ENCODE results near the gene TGFBR3L. TPM values are rescaled to one million over a fixed set of nuclear protein-coding genes. Genes with fewer than 3 reads are reported as not detected.

Gene TGFBR3L
- total RNA-seq, 2 donors from 2014 or later: 9.9 TPM; not detected in 1

DNA sequence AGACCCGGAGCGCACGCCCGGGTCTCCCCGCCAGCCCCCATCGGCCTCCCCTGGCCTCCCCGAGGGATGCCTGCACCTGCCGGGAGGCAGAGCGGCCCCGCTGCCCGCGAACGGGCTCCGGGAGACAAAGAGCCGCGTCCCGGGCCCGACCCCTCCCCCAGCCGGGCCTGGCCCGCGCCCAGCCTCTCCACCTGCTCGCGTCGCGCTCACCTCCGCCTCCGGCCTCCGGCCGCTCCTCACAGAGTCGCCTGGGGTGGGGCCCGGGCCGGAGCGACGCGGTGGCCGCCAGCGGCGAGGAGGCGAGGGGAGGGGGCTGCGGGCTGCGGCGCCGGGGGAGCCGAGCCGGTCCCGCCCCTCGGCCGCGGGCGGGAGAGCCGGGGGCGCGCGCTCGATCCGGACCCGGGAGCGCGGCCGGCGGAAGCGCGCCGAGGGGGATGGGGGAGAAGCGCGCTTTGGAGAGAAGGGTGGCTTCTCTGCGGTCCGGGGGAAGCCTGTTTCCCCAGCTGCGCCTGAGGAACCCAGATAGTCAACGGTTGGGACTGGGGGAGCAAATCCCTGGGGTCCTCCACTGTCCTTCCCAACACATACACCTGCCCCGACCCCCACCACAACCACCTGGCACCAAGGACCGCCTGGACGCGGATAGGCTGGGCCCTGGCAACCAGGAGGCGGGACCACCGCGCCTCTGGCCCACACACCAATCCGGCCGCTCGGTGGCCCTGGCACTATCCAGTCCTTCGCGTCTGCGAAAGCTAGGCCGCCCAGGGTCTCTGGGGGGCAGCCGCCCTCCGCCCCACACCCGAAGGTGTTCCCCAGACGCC lies 40.3 kb upstream of the TGFBR3L start, which contains the start of gene PRR36:
Gene PRR36, minus strand, starts transcription at position 315 of the 821 bp plus-strand sequence. CDS start 701 bp downstream, outside the sequence.
- Histone ChIP-seq H3K36me3 (replicated peaks in 1 of 2; ENCODE audit: insufficient read depth in 1 of 2, low read depth in 2 of 2) (no peaks in the 10 kb centered on the region), H3K4me1 (peaks cover 43% of the 10 kb centered on the region), H3K27me3 (no peaks in the 10 kb centered on the region), H3K4me3 (no peak within 1 kb of the TSS), H3K27ac (peak within 1 kb of the TSS in 3 of 4 donors; percentile 8 to 41 (median 8)), H3K9me3 (no peaks in the 10 kb centered on the region)
- ATAC-seq (peak; percentile 46), DNase-seq (peak; percentile 62 to 82 (median 78))
- WGBS, 2 donors: 0 to 2% methylated on average over 1 to 80 of the region's 88 CpGs
- intact Hi-C loops (cut with DNase I): no loop called here
- peak in 2 of 3 donors; percentile 11 to 24 for TF ChIP-seq POLR2A (IDR thresholded peaks at IDR 0.05)
- TF ChIP-seq, protein P1, sequence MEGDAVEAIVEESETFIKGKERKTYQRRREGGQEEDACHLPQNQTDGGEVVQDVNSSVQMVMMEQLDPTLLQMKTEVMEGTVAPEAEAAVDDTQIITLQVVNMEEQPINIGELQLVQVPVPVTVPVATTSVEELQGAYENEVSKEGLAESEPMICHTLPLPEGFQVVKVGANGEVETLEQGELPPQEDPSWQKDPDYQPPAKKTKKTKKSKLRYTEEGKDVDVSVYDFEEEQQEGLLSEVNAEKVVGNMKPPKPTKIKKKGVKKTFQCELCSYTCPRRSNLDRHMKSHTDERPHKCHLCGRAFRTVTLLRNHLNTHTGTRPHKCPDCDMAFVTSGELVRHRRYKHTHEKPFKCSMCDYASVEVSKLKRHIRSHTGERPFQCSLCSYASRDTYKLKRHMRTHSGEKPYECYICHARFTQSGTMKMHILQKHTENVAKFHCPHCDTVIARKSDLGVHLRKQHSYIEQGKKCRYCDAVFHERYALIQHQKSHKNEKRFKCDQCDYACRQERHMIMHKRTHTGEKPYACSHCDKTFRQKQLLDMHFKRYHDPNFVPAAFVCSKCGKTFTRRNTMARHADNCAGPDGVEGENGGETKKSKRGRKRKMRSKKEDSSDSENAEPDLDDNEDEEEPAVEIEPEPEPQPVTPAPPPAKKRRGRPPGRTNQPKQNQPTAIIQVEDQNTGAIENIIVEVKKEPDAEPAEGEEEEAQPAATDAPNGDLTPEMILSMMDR (IDR thresholded peaks at IDR 0.05): no peak

DNA sequence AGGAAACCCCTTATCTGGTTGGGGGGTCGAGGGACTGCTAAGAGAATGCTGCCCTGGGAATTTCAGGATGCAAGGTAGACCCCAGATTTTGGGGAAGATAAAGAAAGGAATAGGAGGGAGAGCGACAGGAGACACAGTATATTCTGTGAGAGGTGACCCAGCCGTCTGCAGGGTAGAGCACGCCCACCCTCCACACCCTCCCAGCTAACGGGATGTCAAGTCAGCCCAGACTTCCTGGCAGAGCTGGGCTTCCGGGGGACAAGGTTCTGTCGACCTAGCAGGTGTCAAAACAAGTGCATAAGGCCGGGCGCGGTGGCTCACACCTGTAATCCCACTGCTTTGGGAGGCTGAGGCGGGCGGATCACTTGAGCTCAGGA lies 39.7 kb upstream of the TGFBR3L start:
- Histone ChIP-seq H3K36me3 (replicated peaks in 1 of 2; ENCODE audit: insufficient read depth in 1 of 2, low read depth in 2 of 2) (no peaks in the 10 kb centered on the region), H3K27ac (no peak overlapping the region), H3K9me3 (no peaks in the 10 kb centered on the region), H3K27me3 (no peaks in the 10 kb centered on the region), H3K4me3 (no peak overlapping the region), H3K4me1 (peaks cover 37% of the 10 kb centered on the region)
- intact Hi-C loops (cut with DNase I): no loop called here
- WGBS, 2 donors: 38 to 46% methylated on average over 9 to 12 of the region's 12 CpGs
- DNase-seq (no peak), ATAC-seq (no peak)
- TF ChIP-seq POLR2A (IDR thresholded peaks at IDR 0.05): no peak
- TF ChIP-seq, protein P1 (IDR thresholded peaks at IDR 0.05): no peak

GRCh38 chr19:7877249-7877836 lies 37.3 kb upstream of the TGFBR3L start:
- Histone ChIP-seq H3K27ac (no peak overlapping the region), H3K36me3 (replicated peaks in 1 of 2; ENCODE audit: insufficient read depth in 1 of 2, low read depth in 2 of 2) (no peaks in the 10 kb centered on the region), H3K27me3 (no peaks in the 10 kb centered on the region), H3K4me3 (no peak overlapping the region), H3K4me1 (peaks cover 15% of the 10 kb centered on the region), H3K9me3 (no peaks in the 10 kb centered on the region)
- DNase-seq: no peak
- ATAC-seq: no peak
- intact Hi-C loops (cut with DNase I): no loop called here
- WGBS, 2 donors: 67 to 77% methylated on average over 6 of the region's 6 CpGs
- TF ChIP-seq POLR2A (IDR thresholded peaks at IDR 0.05): no peak
- TF ChIP-seq, protein P1 (IDR thresholded peaks at IDR 0.05): no peak

GRCh38 chr19:7879111-7879807 lies 35.4 kb upstream of the TGFBR3L start:
- no peaks in the 10 kb centered on the region for H3K9me3 ChIP-seq
- no peak overlapping the region for H3K27ac ChIP-seq
- peaks cover 7% of the 10 kb centered on the region for H3K4me1 ChIP-seq
- no peak overlapping the region for H3K4me3 ChIP-seq
- no peak for DNase-seq
- no peaks in the 10 kb centered on the region for H3K36me3 ChIP-seq (replicated peaks in 1 of 2; ENCODE audit: insufficient read depth in 1 of 2, low read depth in 2 of 2)
- ATAC-seq: no peak
- WGBS, 2 donors: 62 to 81% methylated on average over 4 to 18 of the region's 18 CpGs
- intact Hi-C loops (cut with DNase I): no loop called here
- TF ChIP-seq, protein P1 (IDR thresholded peaks at IDR 0.05): no peak
- no peak for TF ChIP-seq POLR2A (IDR thresholded peaks at IDR 0.05)
- no peaks in the 10 kb centered on the region for H3K27me3 ChIP-seq

Data from body of pancreas (tissue), 4 donors.